Epidermal melanocyte (primary cell): ENCODE results near the gene TNXB.
"Not testable (repeated sequence)": the region's sequence is repeated elsewhere in the genome, so short reads cannot be mapped to it uniquely, and the experiment has no call there.

Experiments
- DNase-seq: peaks from one replicate; pipeline ENCODE4 v3.0.0; 2011; ENCODE audit warnings: low spot score; ENCODE audit not compliant: insufficient read length

The TNXB gene

GRCh38 chr6:32067521-32067920 lies 41.6 kb downstream of the TNXB start:
- DNase-seq, result not testable (repeated sequence)

GRCh38 chr6:32064706-32065105 lies 44.4 kb downstream of the TNXB start:
- DNase-seq, result no peak

GRCh38 chr6:32060966-32061655 lies 48.0 kb downstream of the TNXB start:
- DNase-seq, result no peak

GRCh38 chr6:32058511-32058963 lies 50.6 kb downstream of the TNXB start:
- DNase-seq, result no peak

GRCh38 chr6:32057966-32058365 lies 51.2 kb downstream of the TNXB start:
- no peak for DNase-seq

- DNase-seq, result no peak
Observed at GRCh38 chr6:32056254-32056653, 52.9 kb downstream of the TNXB start.

GRCh38 chr6:32055756-32056155 lies 53.4 kb downstream of the TNXB start:
- not testable (repeated sequence) for DNase-seq

GRCh38 chr6:32053314-32053713 lies 55.8 kb downstream of the TNXB start:
- DNase-seq, result not testable (repeated sequence)

GRCh38 chr6:32052626-32053025 lies 56.5 kb downstream of the TNXB start:
- DNase-seq, result not testable (repeated sequence)

- no peak for DNase-seq
Observed at GRCh38 chr6:32050562-32050961, 58.6 kb downstream of the TNXB start.

- not testable (repeated sequence) for DNase-seq
Observed at GRCh38 chr6:32049736-32050135, 59.4 kb downstream of the TNXB start.

GRCh38 chr6:32049149-32049548 lies 60.0 kb downstream of the TNXB start:
- DNase-seq, result not testable (repeated sequence)

GRCh38 chr6:32047855-32048766 lies 61.0 kb downstream of the TNXB start:
- peak; percentile 24 for DNase-seq

GRCh38 chr6:32047539-32047854 lies 61.6 kb downstream of the TNXB start:
- no peak for DNase-seq

GRCh38 chr6:32047084-32047478 lies 62.1 kb downstream of the TNXB start:
- DNase-seq, result peak; percentile 3

- DNase-seq, result peak; percentile 4
Observed at GRCh38 chr6:32046450-32047083, 62.6 kb downstream of the TNXB start.

GRCh38 chr6:32045811-32046449 lies 63.2 kb downstream of the TNXB start:
- no peak for DNase-seq

- DNase-seq, result not testable (repeated sequence)
Observed at GRCh38 chr6:32044916-32045315, 64.2 kb downstream of the TNXB start.

GRCh38 chr6:32043589-32044380 lies 65.4 kb downstream of the TNXB start:
- not testable (repeated sequence) for DNase-seq

- not testable (repeated sequence) for DNase-seq
Observed at GRCh38 chr6:32042276-32042675, 66.9 kb downstream of the TNXB start.

- not testable (repeated sequence) for DNase-seq
Observed at GRCh38 chr6:32041385-32041784, 67.8 kb downstream of the TNXB start.
